ENCODE results near the gene IGSF3.

GRCh38 chr1:116560704-116561490, 106.6 kb downstream of the IGSF3 start:
- no peak for TF ChIP-seq CTCF (conservative IDR thresholded peaks at IDR 0.05; ENCODE audit: low read depth in 2 of 2)
- TF ChIP-seq ZNF114 (CRISPR knock-in tag; IDR thresholded peaks at IDR 0.05) = no peak
- no peak for TF ChIP-seq EZH2 (IDR thresholded peaks at IDR 0.05; ENCODE audit: low read depth, unreplicated experiment)
- no peak for TF ChIP-seq NANOG (IDR thresholded peaks at IDR 0.05; ENCODE audit: borderline replicate concordance)
- TF ChIP-seq EZH2phosphoT487 (IDR thresholded peaks at IDR 0.05; ENCODE audit: unreplicated experiment) = no peak
- no peak for TF ChIP-seq ETS1 (IDR thresholded peaks at IDR 0.05)
- TF ChIP-seq POLR2AphosphoS5 (IDR thresholded peaks at IDR 0.05; ENCODE audit: low read depth) = no peak
- TF ChIP-seq JUNB (IDR thresholded peaks at IDR 0.05; ENCODE audit: unreplicated experiment) = no peak
- TF ChIP-seq CREB1 (CRISPR knock-in tag; IDR thresholded peaks at IDR 0.05; ENCODE audit: low read depth) = no peak
